Neutrophil (primary cell): ENCODE data around the gene CFAP61.

ENCODE experiments used
- H3K27ac ChIP-seq: fragments of 200-600 bp; sonication (generic); 2 replicates; pipeline ENCODE4 v1.5.1; 2016; ENCODE audit warnings: mild to moderate bottlenecking, moderate library complexity
- H3K27me3 ChIP-seq: fragments of 200-600 bp; sonication (generic); 2 replicates; pipeline ENCODE4 v1.6.0; 2016; ENCODE audit warnings: mild to moderate bottlenecking
- H3K36me3 ChIP-seq: fragments of 200-600 bp; sonication (generic); 2 replicates; pipeline ENCODE4 v1.5.1; 2017
- H3K4me1 ChIP-seq, 2 experiments: fragments of 200-600 bp in 1 of 2; sonication (generic) in 1 of 2; 1 replicate in 1 of 2; 2 replicates in 1 of 2; pipeline versions ENCODE4 v1.5.1 to v1.6.1; 2013 to 2016; ENCODE audit warnings: low read depth in 1 of 2, low read length in 1 of 2, mild to moderate bottlenecking in 1 of 2, moderate library complexity in 1 of 2; ENCODE audit not compliant: control insufficient read depth in 1 of 2, insufficient read depth in 1 of 2
- H3K4me3 ChIP-seq, 2 experiments: fragments of 200-600 bp in 1 of 2; sonication (generic) in 1 of 2; 1 replicate in 1 of 2; 2 replicates in 1 of 2; pipeline ENCODE4 v1.5.1; 2013 to 2016; ENCODE audit warnings: low read depth in 1 of 2, low read length in 1 of 2, mild to moderate bottlenecking in 1 of 2, moderate library complexity in 1 of 2
- H3K9me3 ChIP-seq: fragments of 200-600 bp; sonication (generic); 2 replicates; pipeline ENCODE4 v1.5.1; 2016
- CTCF ChIP-seq: fragments of 200-600 bp; sonication (generic); IDR thresholded peaks from 2 replicates; pipeline ENCODE4 v1.5.1; 2016; ENCODE audit warnings: antibody characterized with exemption

CFAP61 gene

GRCh38 chr20:20201124-20201523 is 148.8 kb downstream of the CFAP61 start:
- H3K9me3 ChIP-seq: no peaks in the 10 kb centered on the region
- no peak overlapping the region for H3K4me3 ChIP-seq
- no peaks in the 10 kb centered on the region for H3K4me1 ChIP-seq
- no peaks in the 10 kb centered on the region for H3K36me3 ChIP-seq
- no peak for TF ChIP-seq CTCF
- no peak overlapping the region for H3K27ac ChIP-seq
- peaks cover 30% of the 10 kb centered on the region for H3K27me3 ChIP-seq

GRCh38 chr20:20201639-20202038 is 149.3 kb downstream of the CFAP61 start:
- Histone ChIP-seq H3K9me3 (no peaks in the 10 kb centered on the region), H3K36me3 (no peaks in the 10 kb centered on the region), H3K4me1 (no peaks in the 10 kb centered on the region), H3K27ac (no peak overlapping the region), H3K27me3 (peaks cover 32% of the 10 kb centered on the region), H3K4me3 (no peak overlapping the region)
- no peak for TF ChIP-seq CTCF

GRCh38 chr20:20202768-20203167 is 150.4 kb downstream of the CFAP61 start:
- H3K4me1 ChIP-seq: no peaks in the 10 kb centered on the region
- no peak overlapping the region for H3K27ac ChIP-seq
- H3K27me3 ChIP-seq: peaks cover 44% of the 10 kb centered on the region
- H3K9me3 ChIP-seq: no peaks in the 10 kb centered on the region
- no peaks in the 10 kb centered on the region for H3K36me3 ChIP-seq
- no peak for TF ChIP-seq CTCF
- H3K4me3 ChIP-seq: no peak overlapping the region

- H3K9me3 ChIP-seq: no peaks in the 10 kb centered on the region
- H3K36me3 ChIP-seq: no peaks in the 10 kb centered on the region
- H3K4me1 ChIP-seq: no peaks in the 10 kb centered on the region
- H3K4me3 ChIP-seq: no peak overlapping the region
- H3K27me3 ChIP-seq: peaks cover 53% of the 10 kb centered on the region
- no peak for TF ChIP-seq CTCF
- no peak overlapping the region for H3K27ac ChIP-seq
Observed at GRCh38 chr20:20203784-20204183, 151.5 kb downstream of the CFAP61 start.

- H3K4me1 ChIP-seq: no peaks in the 10 kb centered on the region
- H3K9me3 ChIP-seq: no peaks in the 10 kb centered on the region
- H3K4me3 ChIP-seq: no peak overlapping the region
- no peaks in the 10 kb centered on the region for H3K36me3 ChIP-seq
- TF ChIP-seq CTCF: no peak
- peaks cover 55% of the 10 kb centered on the region for H3K27me3 ChIP-seq
- no peak overlapping the region for H3K27ac ChIP-seq
Observed at GRCh38 chr20:20204256-20204655, 151.9 kb downstream of the CFAP61 start.
